OCI-LY7 (cell line): Measurements from ENCODE around the gene RNF41. TPM values are rescaled to one million over a fixed set of nuclear protein-coding genes. Genes with fewer than 3 reads are reported as not detected.

Experiments used
- BruUV-seq: library from RNA; stranded (reverse); fragments of 400-500 nt; replicated peaks from 2 replicates; lab custom pipeline; 2021; lab: Mats Ljungman, UMichigan
- CTCF ChIA-PET: fragments of 300-600 bp; sonication (Branson Sonifier 250); formaldehyde crosslinking; loops from one replicate; lab custom pipeline; 2022; ENCODE audit warnings: antibody characterized with exemption; ENCODE audit not compliant: unreplicated experiment; lab: Charles Lee
- POLR2A ChIA-PET: fragments of 300-600 bp; sonication (Branson Sonifier 250); formaldehyde crosslinking; loops from one replicate; lab custom pipeline; 2022; ENCODE audit warnings: antibody characterized with exemption; lab: Charles Lee
- DNase-seq: peaks from one replicate; pipeline ENCODE4 v3.0.0-alpha.2; 2015; ENCODE audit warnings: low spot score
- H2AFZ ChIP-seq: fragments of 200-600 bp; sonication (generic), shearing (Covaris generic); 2 replicates; pipeline ENCODE4 v1.6.1; 2014; ENCODE audit warnings: mild to moderate bottlenecking, antibody characterized with exemption, low read length, moderate library complexity
- H3K27ac ChIP-seq: fragments of 200-600 bp; sonication (generic); 2 replicates; pipeline ENCODE4 v1.5.1; 2014; ENCODE audit warnings: mixed run types, low read depth, mild to moderate bottlenecking, moderate library complexity, low read length, inconsistent platforms; ENCODE audit not compliant: poor library complexity, severe bottlenecking
- H3K36me3 ChIP-seq: fragments of 200-600 bp; sonication (generic); 2 replicates; pipeline ENCODE4 v1.6.1; 2014; ENCODE audit warnings: mild to moderate bottlenecking, antibody characterized with exemption, low read length, moderate library complexity, mixed read lengths; ENCODE audit not compliant: insufficient read depth
- H3K4me1 ChIP-seq: fragments of 200-600 bp; sonication (generic); 2 replicates; pipeline ENCODE4 v1.5.1; 2014; ENCODE audit warnings: mild to moderate bottlenecking, low read length; ENCODE audit not compliant: insufficient read depth, poor library complexity, severe bottlenecking
- H3K4me2 ChIP-seq: fragments of 200-600 bp; sonication (generic); 2 replicates; pipeline ENCODE4 v1.6.1; 2014; ENCODE audit warnings: mild to moderate bottlenecking, low read length
- H3K4me3 ChIP-seq: fragments of 200-600 bp; sonication (generic); 2 replicates; pipeline ENCODE4 v1.5.1; 2014; ENCODE audit warnings: mild to moderate bottlenecking, low read depth, low read length; ENCODE audit not compliant: poor library complexity, severe bottlenecking
- H3K79me2 ChIP-seq: fragments of 200-600 bp; sonication (generic); 2 replicates; pipeline ENCODE4 v1.6.1; 2016; ENCODE audit warnings: low read depth, mild to moderate bottlenecking, low read length, moderate library complexity, mixed read lengths; ENCODE audit not compliant: insufficient read depth
- H3K9me2 ChIP-seq: fragments of 200-600 bp; sonication (generic); 2 replicates; pipeline ENCODE4 v1.6.1; 2016; ENCODE audit warnings: mild to moderate bottlenecking, low read length, mixed read lengths; ENCODE audit not compliant: insufficient read depth
- H3K9me3 ChIP-seq: fragments of 200-600 bp; sonication (generic); 2 replicates; pipeline ENCODE4 v1.6.1; 2014; ENCODE audit warnings: mild to moderate bottlenecking, mixed run types, low read length, mixed read lengths
- H4K20me1 ChIP-seq: fragments of 200-600 bp; sonication (generic); 2 replicates; pipeline ENCODE4 v1.6.1; 2014; ENCODE audit warnings: mild to moderate bottlenecking, antibody characterized with exemption, low read length, moderate library complexity, mixed read lengths; ENCODE audit not compliant: insufficient read depth
- CTCF ChIP-seq: fragments of 200-600 bp; sonication (generic); conservative IDR thresholded peaks from 2 replicates; pipeline ENCODE4 v1.5.1; 2014; ENCODE audit warnings: mild to moderate bottlenecking, antibody characterized with exemption, low read length, moderate library complexity, mixed read lengths
- EZH2phosphoT487 ChIP-seq: fragments of 200-600 bp; sonication (generic); IDR thresholded peaks from 2 replicates; pipeline ENCODE4 v1.6.1; 2018; ENCODE audit warnings: low read depth, borderline replicate concordance, mild to moderate bottlenecking, mixed run types, antibody characterized with exemption, low read length, moderate library complexity, mixed read lengths
- intact Hi-C: fragments of 100-400 bp; cut with micrococcal nuclease; formaldehyde crosslinking; loops from one replicate; pipeline ENCODE4 v1.10.0; 2022; ENCODE audit not compliant: unreplicated experiment
- total RNA-seq, 2 experiments: library from RNA; depleted of rRNA in 1 of 2; stranded (reverse); fragments of >200 nt in 1 of 2; shearing (Covaris generic) in 1 of 2; gene quantifications; 2 replicates each; pipeline ENCODE4 v1.2.3, GENCODE V29; 2014 to 2022

Gene RNF41
- total RNA-seq, 2 experiments from 2014 or later, result 43.7 to 76.1 TPM

- H3K4me2 ChIP-seq, result peak overlapping the region; percentile 96
- no peak for DNase-seq
- ChIA-PET POLR2A (interaction anchor here (0.7 to 2.4 kb wide), 2 partner anchors 31 to 269 kb away, joined by 3 to 19 read pairs; partner anchors contain the start of gene RNF41), CTCF (interaction anchor here (1.1 kb wide), 1 partner anchor 17 kb away, joined by 5 read pairs; no protein-coding TSS in a partner anchor)
- peaks cover 17% of the 10 kb centered on the region for H3K36me3 ChIP-seq
- intact Hi-C loops, result no loop called here
- no peaks in the 10 kb centered on the region for H3K9me2 ChIP-seq
- peaks cover 30% of the 10 kb centered on the region for H3K79me2 ChIP-seq
- peaks cover 40% of the 10 kb centered on the region for H3K4me1 ChIP-seq
- no peaks in the 10 kb centered on the region for H3K9me3 ChIP-seq
- no peak overlapping the region for H3K27ac ChIP-seq
- peak overlapping the region; percentile 79 for H3K4me3 ChIP-seq
- no TSS peak for BruUV-seq
- no peak for TF ChIP-seq CTCF
- no peak for TF ChIP-seq EZH2phosphoT487
- 0 out of 2 replicates have a peak, but pooled peaks cover 4% of the 10 kb centered on the region for H4K20me1 ChIP-seq
- peak overlapping the region; percentile 91; the same call in 1 of the 2 replicates for H2AFZ ChIP-seq
Measured at GRCh38 chr12:56190695-56191155, 31.0 kb downstream of the RNF41 start.

DNA sequence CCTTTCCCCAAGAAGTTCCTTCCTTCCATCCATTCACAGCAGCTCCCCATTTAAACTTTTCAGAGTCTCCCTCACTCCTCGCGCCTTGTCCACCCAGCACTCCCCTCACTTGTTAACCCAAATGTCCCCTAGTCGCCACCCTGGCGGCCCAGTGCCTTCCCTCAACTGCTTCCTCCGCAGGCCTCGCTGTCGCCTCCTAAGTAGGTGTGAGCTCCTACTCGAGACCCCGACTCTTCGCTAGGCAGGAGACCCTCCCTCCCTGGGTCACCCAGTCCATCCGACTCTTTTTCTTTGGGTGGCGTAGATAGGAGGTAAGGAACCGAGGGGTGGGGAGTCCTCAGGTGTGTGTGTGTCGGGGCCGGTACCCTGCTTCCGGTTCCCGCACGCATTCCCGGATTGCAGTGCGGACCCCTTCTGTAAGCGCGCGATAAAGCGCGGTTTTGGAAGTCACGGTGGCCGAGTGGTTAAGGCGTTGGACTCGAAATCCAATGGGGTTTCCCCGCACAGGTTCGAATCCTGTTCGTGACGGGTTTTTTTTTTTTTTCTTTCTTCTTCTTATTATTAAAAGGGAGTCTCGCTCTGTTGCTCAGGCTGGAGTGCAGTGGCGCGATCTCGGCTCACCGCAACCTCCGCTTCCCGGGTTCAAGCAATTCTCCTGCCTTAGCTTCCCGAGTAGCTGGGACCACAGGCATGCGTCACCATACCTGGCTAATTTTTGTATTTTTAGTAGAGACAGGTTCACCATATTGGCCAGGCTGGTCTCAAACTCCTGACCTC lies 31.6 kb downstream of the RNF41 start:
- no peaks in the 10 kb centered on the region for H3K9me2 ChIP-seq
- H3K79me2 ChIP-seq, result peaks cover 31% of the 10 kb centered on the region
- H4K20me1 ChIP-seq, result 0 out of 2 replicates have a peak, but pooled peaks cover 4% of the 10 kb centered on the region
- TF ChIP-seq CTCF (0 out of 2 replicates have a peak, but pooled peaks have one; percentile 20), EZH2phosphoT487 (no peak)
- DNase-seq, result peak; percentile 79
- peak overlapping the region; percentile 96 for H3K4me2 ChIP-seq
- H3K4me1 ChIP-seq, result peaks cover 40% of the 10 kb centered on the region
- H3K4me3 ChIP-seq, result peak overlapping the region; percentile 79
- peak overlapping the region; percentile 91 for H2AFZ ChIP-seq
- intact Hi-C loops, result loop anchor here (1.0 to 5.0 kb wide), 5 partner anchors 31 to 451 kb away; partner anchors contain the start of gene MYL6
- ChIA-PET POLR2A (interaction anchor here (0.5 to 3.4 kb wide), 11 partner anchors 9 to 1694 kb away, joined by 3 to 22 read pairs (median 4); partner anchors contain the start of genes ESYT1, RNF41, RPL41 and ZC3H10), CTCF (interaction anchor here (0.6 to 2.5 kb wide), 12 partner anchors 18 to 1153 kb away, joined by 3 to 23 read pairs (median 6); partner anchors contain the start of genes RNF41, RPL41 and ZC3H10)
- peaks cover 23% of the 10 kb centered on the region for H3K36me3 ChIP-seq
- no TSS peak for BruUV-seq
- H3K9me3 ChIP-seq, result no peaks in the 10 kb centered on the region
- peak overlapping the region; percentile 72 for H3K27ac ChIP-seq
